DOHH2 (cell line): ENCODE results near the gene GNB1L.

Experiments
- CTCF ChIP-seq: fragments of 200-600 bp; sonication (generic); IDR thresholded peaks from one replicate; pipeline ENCODE4 v1.5.1; 2014; ENCODE audit warnings: antibody characterized with exemption, mild to moderate bottlenecking, low read depth, low read length; ENCODE audit not compliant: poor library complexity, severe bottlenecking
- EZH2phosphoT487 ChIP-seq: fragments of 200-600 bp; sonication (generic); IDR thresholded peaks from 2 replicates; pipeline ENCODE4 v1.6.1; 2017; ENCODE audit warnings: borderline replicate concordance, mild to moderate bottlenecking, antibody characterized with exemption, low read length, moderate library complexity, mixed read lengths

GRCh38 chr22:19779685-19780268, 74.9 kb downstream of the GNB1L start:
- TF ChIP-seq EZH2phosphoT487, result no peak
- TF ChIP-seq CTCF, result no peak
